Caki2 (cell line): ENCODE data around the gene SH3RF3. TPM values are rescaled to one million over a fixed set of nuclear protein-coding genes. Genes with fewer than 3 reads are reported as not detected.

Experiments
- DNase-seq: peaks from one replicate; pipeline ENCODE4 v3.0.0-alpha.2; 2015; ENCODE audit warnings: low read depth
- in situ Hi-C: cut with HindIII; loops from 2 replicates; pipeline ENCODE4 v1.10.0; 2016; ENCODE audit warnings: low sequenced_read_pairs, low pct_unique_long_range_greater_than_20kb, mixed read lengths
- total RNA-seq: library from RNA; depleted of rRNA; stranded (reverse); fragments of >200 nt; shearing (Covaris generic); gene quantifications from 2 replicates; pipeline ENCODE4 v1.2.3, GENCODE V29; 2014; ENCODE audit warnings: low replicate concordance

The SH3RF3 gene
- total RNA-seq, 1 experiment from 2014 or later = 0.20 TPM

- in situ Hi-C loops = no loop called here
These were observed 41.6 kb downstream of the SH3RF3 start for GRCh38 chr2:109170645-109171044.

GRCh38 chr2:109171444-109172334, 42.7 kb downstream of the SH3RF3 start:
- no peak for DNase-seq
- in situ Hi-C loops = no loop called here

More at GRCh38 chr2:109170645-109171044, 41.6 kb downstream of the SH3RF3 start:
- DNase-seq = no peak

DNA sequence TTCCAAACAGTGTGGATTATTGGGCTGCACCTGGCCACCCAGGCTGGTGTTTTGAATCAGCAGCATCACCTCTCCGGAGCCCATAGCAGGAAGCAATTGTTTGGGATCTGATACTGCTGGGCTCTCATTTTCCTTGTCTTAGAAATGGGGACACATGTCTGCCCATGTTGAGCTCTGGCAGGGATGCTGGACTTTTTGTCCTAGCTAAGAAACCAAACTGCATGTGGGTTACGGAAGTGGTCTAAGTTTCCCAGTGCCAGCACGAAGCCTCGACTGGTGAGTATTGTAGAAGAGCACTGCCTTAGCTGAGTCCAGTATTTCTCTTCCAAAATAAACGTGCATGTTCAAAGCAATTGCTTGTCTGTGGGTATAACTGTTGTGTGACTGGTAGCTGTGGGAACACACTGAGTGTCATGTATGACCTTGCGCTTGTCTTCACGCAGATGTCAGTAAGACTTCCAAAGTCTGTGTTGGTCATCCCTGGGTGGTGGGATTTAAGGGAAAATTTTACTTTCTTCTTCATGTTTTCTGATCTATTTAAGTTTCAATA, 43.6 kb downstream of the SH3RF3 start:
- in situ Hi-C loops = no loop called here
- no peak for DNase-seq

- no peak for DNase-seq
- in situ Hi-C loops = no loop called here
These were observed 44.5 kb downstream of the SH3RF3 start for GRCh38 chr2:109173311-109174171.

- in situ Hi-C loops = no loop called here
- DNase-seq = no peak
These were observed 45.2 kb downstream of the SH3RF3 start for GRCh38 chr2:109174214-109174613.

GRCh38 chr2:109174626-109175349, 45.8 kb downstream of the SH3RF3 start:
- in situ Hi-C loops = no loop called here
- DNase-seq = no peak

DNA sequence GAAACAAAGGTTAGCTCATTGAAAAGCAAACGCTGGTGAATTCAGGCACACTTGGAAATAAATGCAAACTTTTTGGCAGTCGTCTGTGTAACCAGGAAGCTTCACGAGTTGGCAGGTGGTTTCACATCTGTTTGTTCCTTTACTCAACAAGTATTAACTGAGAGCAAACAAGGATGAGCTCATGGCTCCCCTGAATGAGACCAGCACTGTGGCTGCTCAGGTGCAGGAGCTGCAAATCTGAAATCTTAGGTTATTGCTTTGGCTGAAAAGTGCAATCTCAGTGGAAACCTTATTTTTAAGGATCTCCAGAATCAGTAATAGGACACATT, 46.3 kb downstream of the SH3RF3 start:
- DNase-seq = no peak
- in situ Hi-C loops = no loop called here

GRCh38 chr2:109176928-109177327, 47.9 kb downstream of the SH3RF3 start:
- DNase-seq = no peak
- in situ Hi-C loops = no loop called here

- DNase-seq = no peak
- in situ Hi-C loops = no loop called here
These were observed 48.6 kb downstream of the SH3RF3 start for GRCh38 chr2:109177635-109178034.

GRCh38 chr2:109178968-109179367, 50.0 kb downstream of the SH3RF3 start:
- in situ Hi-C loops = no loop called here
- DNase-seq = no peak

- in situ Hi-C loops = no loop called here
- no peak for DNase-seq
These were observed 51.8 kb downstream of the SH3RF3 start for GRCh38 chr2:109180786-109181185.

GRCh38 chr2:109182426-109182825, 53.4 kb downstream of the SH3RF3 start:
- in situ Hi-C loops = no loop called here
- DNase-seq = no peak

DNA sequence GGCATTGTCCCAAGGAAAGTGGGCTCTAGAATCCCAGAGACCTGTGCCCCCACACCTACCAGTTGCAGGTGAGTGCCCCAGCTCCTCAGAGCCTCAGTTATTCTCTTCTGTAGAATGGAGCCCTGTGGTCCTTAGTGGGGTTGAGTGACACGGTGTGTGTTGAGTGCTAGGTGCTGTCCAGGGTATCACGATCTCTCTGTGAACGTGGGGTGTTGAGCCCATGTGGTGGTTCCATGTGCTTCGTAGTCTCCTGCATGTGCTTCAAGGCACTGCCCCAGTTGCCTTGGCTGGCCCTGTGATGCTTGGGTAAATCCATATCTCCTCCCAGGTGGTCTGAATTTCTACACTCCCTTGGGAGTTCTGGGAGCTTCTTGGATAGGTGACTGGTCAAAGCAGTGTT, 54.9 kb downstream of the SH3RF3 start:
- in situ Hi-C loops = no loop called here
- no peak for DNase-seq

- in situ Hi-C loops = no loop called here
These were observed 55.4 kb downstream of the SH3RF3 start for GRCh38 chr2:109184368-109184767.

DNA sequence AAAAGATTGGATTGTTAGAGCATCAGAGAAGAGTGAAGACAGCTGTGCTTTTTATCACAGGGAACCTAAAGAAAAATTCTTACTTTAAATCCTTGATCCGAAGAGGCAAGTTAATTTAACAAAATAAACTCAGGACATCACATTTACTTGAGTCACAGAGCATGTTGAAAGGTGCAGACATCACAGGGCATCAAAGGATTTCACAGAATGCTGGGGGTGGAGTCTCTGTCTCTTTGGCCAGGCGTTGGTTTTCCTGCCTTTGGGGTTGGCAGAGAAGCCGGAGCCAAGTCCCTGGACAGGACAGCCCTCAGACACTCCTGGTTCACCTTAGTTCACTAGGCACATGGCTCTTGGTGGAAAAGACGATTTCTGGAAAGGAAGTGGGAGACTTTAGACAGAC, 56.3 kb downstream of the SH3RF3 start:
- in situ Hi-C loops = no loop called here
- DNase-seq = no peak

More at GRCh38 chr2:109184368-109184767, 55.4 kb downstream of the SH3RF3 start:
- no peak for DNase-seq

DNA sequence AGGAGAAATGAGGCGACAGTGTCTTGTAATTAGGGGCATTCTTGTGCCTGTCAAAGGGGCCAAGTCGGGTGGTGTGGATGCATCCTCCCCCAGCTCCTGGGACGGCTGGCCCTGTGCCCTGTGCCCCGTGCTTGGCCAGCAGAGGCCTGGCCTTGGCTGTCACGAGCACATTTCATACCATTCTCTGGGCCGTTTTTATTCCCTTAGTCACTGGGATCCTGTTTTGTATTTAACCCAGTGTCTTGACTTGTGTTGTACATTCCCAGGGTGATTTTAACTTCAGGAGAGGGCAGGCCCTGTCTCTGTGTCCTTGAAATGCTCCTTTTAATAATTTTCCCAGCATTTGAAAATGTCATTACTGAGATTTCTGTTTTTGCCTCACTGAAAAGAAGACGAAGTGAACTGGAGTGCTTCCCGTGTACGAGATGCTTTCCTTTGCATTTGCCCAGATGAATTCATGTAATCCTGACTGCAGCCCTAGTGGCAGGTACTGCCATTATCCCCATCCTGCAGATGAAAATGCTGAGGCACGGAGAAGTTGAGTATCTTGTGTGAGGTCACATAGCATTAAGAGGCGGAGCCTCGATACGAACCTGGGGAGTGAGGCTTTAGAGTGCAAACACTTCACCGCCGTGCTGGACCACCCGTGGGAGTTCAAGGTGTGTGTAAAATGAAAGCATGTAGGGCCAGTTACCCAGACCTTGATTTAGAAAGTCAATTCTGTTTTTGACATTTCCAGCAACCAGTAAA, 57.0 kb downstream of the SH3RF3 start:
- in situ Hi-C loops = no loop called here
- no peak for DNase-seq

DNA sequence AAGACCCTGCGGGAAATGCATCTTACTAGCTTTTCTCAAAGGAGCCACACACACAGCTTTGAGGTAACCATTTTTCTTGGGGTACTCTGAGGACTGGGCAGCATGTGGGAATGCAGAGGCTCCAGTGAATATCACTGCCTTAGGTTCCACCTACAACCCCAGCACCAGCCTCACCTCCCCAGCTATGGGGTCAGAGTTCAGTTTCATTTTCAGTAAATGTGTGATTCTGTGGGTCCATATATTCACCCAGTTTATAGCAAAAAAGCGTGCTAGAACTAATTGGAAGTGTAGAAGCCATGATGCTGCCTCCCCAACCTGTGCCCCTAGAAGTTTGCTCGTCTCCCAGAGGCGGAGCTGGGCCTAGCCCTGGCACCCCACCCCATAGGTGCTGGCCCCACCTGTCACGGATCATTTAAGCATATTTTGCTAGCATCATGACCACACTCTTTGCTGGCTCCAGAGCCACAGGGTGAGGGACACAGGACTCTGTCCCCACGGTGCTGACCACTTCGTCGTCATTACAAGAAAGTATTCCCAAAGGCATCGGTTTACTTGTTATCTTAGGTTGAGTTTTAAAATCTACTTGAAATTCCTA, 57.7 kb downstream of the SH3RF3 start:
- in situ Hi-C loops = no loop called here
- no peak for DNase-seq
